GDM1 (cell line): ENCODE data around the gene TUBGCP4.
"Not testable (repeated sequence)": the region's sequence is repeated elsewhere in the genome, so short reads cannot be mapped to it uniquely, and the experiment has no call there.

Experiments used
- DNase-seq: peaks from one replicate; lab custom pipeline; 2025; lab: John Stamatoyannopoulos, UW

The TUBGCP4 gene, protein sequence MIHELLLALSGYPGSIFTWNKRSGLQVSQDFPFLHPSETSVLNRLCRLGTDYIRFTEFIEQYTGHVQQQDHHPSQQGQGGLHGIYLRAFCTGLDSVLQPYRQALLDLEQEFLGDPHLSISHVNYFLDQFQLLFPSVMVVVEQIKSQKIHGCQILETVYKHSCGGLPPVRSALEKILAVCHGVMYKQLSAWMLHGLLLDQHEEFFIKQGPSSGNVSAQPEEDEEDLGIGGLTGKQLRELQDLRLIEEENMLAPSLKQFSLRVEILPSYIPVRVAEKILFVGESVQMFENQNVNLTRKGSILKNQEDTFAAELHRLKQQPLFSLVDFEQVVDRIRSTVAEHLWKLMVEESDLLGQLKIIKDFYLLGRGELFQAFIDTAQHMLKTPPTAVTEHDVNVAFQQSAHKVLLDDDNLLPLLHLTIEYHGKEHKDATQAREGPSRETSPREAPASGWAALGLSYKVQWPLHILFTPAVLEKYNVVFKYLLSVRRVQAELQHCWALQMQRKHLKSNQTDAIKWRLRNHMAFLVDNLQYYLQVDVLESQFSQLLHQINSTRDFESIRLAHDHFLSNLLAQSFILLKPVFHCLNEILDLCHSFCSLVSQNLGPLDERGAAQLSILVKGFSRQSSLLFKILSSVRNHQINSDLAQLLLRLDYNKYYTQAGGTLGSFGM

DNA sequence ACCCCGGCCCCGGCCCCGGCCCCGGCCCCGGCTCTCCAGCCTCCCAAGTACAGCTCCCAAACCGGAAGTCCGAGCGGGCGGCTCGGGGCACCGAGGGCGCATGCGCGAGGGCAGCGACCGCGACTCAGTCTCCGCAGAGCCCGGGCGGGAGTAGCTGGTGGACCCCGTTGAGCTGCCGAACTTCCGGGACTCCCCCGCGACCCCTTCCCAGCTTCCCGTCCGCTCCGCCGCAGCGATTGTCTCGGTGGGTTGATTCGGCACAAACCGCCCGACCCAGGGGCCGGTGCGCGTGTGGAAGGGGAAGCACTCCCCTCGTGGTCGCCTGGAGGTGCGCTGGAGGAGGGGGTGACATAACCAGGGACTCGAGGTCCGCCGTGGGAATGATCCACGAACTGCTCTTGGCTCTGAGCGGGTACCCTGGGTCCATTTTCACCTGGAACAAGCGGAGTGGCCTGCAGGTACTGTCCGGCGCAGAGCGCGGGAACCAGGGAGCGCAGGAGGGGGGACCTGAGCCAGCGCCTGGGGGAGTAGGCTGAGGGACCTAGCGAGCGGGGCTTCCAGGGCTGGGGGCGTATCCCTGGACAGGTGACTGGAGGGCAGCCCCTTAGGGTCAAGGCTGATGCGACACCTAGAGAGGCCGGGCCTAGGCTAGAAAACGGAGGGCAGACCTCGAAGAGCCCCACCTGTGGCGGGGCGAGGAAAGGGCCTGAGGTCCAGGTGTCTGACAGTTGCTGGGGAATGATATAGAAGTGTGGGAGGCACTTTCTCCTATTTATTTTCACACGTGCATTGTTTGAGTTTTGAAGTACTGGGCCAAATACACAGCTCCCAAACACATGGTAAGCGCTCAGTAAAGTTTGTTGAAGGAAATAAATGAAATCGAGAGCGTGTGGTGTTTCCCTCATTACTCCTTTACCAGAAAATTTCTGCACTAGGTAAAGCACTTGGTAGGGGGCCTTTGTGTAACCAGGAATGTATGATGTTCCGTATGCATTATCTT is at the start of gene TUBGCP4, which contains the start of gene ZSCAN29:
TSS of gene TUBGCP4 (plus strand) at position 127 of the 1,000 bp plus-strand sequence. CDS start at position 381, 254 bp downstream.
TSS of gene ZSCAN29 (minus strand) at position 69 of the 1,000 bp plus-strand sequence. CDS start 1,130 bp downstream, outside the sequence.
- peak; percentile 75 for DNase-seq

DNA sequence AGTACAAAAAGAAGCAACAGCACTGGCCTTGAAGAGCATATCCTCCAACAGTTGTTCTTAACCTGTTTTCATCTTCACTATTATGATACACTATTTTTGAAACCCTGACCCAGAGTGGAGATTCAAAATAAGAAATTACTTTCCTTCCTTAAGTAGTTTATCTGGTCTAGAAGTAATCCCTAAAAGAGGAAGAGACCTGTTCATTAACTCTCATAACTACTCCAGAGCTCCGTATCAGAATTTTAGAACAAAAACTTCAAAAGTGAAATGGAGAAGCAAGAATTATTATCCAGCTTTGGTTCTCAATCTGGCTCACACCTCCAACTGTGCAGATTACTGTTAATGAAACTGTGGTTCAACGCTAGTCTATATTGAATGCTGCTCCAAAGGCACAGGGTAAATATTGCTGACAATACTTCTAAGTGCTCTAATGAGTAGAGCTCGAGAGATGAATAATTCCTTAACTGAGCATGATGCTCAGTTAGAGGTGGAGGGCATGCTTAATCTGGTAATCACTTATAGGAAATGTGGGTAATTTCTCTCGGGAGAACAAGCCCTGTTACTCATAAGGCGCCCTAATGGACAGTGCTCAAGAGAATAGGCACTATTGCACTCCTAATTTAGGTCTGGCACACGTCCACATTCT is 45.7 kb upstream of the TUBGCP4 start:
- DNase-seq: no peak

DNA sequence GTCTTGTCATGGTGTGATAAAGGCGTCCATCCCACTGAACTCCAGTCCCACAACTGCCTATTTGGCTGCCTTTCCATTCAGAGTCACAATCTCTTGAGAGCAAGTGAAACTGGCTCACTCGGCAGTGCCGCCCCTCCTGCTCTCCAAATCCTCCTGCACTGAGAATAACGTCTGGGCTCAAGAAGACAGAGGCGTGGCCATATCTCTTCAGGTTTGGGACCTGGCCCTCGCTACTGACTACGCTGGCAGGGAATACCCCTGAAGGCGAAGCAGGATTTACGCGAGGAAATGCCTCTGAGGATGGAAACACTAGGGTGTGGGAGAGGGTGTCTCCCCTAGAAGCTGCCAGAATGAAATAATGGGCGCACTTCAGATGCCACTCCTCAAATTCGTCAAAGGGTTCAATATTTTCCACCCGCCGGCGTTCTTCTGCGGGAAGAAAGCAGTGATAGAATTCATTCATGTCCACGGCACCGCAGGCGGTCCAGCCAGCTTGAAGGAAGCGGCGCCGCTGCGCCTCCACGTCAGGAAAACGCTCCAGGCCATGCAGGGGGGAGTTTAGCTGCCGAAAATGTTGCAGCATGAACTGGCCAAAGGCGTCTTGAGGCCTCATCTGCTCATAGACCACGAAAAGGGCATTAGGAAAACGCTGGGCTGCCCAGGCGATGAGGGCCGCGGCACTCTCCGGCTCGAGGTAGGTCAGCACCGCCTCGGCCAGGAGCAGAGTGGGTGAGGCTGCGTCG is 41.5 kb upstream of the TUBGCP4 start:
- no peak for DNase-seq

DNA sequence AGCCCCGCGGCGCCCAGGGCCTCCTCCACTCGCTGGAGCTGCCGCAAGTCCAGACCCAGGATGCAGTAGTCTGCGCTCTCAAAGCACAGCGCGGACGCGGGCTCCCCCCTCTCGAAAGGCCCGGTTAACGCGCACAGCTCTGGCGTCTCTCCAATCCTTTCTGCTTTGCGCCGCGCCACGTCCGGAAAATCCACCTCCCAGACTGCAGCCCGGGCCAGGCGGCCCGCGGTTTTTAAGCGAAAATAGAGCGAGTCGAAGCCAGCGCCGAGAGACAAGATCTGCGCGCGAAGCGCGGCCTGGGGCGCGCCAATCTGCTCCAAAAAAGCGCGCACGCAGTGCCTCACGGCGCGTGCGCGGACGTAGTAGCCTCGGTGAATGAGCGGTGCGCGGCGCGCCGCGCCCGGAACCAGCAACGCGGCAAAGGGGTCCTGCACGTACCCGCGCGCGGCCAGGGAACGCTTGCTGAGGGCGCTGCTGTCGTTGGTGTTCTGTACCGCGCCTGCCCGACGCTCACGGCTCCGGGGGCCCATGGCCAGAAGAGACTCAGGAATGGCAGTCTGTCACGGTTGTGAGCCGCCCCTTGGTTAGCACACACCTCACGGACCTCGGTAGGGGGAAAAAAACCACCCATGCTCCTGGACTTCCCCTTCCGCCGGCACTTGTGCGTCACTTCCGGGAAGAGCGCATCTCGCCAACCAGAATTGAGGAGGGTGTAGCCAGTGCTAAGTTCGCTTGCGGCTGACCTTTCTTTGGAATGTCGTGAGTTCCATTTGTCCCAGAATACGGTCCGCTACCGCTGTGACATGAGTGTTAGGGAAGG is 40.7 kb upstream of the TUBGCP4 start, which contains the start of gene LCMT2:
TSS of gene LCMT2 (minus strand) at position 614 of the 820 bp plus-strand sequence. CDS start at position 530, 84 bp downstream.
- DNase-seq: peak; percentile 84

DNA sequence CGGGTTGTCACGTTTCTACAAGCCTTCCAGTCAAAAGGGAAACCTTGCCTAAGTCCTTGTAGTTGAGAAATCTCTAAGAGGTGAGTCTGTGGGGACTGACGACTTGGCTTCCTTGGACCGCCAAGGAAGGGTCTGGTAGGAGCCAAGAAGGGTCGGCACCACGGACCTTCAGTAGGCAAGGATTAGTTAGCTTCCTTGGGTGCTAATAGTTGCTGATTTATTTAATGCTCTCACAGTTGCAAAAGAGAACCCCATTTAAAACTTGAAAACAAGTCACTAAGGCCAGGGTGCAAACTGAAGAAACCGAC is 40.2 kb upstream of the TUBGCP4 start:
- no peak for DNase-seq

DNA sequence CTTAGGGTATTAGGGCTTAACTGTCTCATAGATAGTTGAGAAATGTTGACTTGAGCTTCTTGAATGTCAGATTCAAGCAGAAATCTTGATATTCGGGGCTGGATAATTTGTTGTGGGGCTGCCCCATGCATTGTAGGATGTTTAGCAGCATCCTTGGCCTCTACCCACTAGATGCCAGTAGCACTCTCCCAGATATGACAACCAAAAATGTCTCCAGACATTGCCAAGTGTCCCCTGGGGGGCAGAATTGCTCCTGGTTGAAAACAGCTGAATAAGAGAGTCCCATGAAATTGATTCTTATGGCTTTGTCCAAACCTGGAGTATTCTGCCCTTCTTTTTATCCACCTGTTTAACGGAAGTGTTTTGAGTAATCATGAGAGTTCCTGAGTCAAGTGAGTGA is 24.6 kb upstream of the TUBGCP4 start:
- DNase-seq: no peak

DNA sequence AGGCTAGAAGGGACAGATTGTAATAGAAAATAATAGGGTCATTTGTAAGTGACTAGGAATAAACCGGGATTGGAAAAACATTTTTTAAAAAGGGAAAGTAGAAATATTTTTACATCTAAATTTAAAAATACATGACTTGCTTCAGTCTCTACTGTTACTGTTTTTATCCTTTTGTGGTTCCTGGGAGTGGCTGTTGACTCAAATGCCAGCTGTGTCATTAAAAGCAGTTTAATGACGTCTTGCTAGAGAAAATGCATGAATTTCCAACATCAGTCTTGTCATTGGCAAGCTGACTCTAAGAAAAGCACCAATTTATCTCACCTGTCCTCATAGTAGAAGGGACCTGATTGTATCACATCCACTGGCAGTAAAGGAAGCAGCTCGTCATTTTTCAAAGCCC is 23.8 kb upstream of the TUBGCP4 start:
- no peak for DNase-seq

DNA sequence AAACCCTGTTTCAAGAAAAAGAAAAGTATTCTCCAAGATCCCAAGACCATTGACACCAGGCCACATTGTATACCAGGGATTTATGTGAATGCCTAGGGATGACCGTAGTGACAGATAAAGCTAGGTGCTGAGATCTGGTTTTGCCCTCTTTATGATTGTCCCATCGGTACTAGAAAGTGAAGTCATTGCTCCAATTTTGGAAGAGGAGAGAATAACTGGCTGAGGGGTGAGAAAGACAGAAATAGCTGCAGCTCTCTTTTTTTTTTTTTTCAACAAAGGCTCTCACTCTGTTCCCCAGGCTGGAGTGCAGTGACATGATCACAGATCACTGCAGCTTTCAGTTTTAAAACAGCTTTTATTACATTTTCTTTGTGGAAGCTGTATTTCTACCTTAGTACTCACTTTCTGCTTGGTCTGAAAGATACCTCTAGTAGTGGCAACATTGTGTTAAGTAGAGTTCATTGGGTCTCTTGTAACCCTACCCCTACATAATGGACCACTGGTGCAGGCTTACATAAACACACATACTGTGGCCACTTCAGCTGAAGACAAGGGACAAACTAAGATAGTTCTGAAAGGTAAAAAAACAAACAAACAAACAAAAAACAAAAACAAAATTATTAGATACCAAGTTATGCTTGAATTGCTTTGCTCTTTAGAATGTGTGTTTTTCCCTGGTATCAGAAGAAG is 18.1 kb upstream of the TUBGCP4 start:
- DNase-seq: no peak

DNA sequence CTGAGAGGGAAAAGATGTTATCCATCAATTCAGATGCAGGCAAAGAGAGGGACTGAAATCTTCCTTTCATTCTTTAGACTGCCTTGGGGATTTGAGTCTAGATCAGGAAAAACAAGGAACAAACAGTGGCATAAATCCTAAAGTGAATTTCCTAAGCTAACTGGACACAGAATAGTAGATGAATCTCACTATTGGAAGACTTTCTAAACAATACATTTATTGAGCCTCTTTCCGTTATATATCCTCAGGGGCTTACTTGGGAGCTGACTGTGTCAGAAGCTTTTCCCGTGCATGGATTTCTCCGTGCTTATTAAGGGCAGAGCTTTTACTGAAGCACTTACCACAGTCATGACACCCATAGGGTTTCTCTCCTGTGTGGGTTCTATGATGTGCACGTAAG is 10.1 kb upstream of the TUBGCP4 start:
- no peak for DNase-seq

DNA sequence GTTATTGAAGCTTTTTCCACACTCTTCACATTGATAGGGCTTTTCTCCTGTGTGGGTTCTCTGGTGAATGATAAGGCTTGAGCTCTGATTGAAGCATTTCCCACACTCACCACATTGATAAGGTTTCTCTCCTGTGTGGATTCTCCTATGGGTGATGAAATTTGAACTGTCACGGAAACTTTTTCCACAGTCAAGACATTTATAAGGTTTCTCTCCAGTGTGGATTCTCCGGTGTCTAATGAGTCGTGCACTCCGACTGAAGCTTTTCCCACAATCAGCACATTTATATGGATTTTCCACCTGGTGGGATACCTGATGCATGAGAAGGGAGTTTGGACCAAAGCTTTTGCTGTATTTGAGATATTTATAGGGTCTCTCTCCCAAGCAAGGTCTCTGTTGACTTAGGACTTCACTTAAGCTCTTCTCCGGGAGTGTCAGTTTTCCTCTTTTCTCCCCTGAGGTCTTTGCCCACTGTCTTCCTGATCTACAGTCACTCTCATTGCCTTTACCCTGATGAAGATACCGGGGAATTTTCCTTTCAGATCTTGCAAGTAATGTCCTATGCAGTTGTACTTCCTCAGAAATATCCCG is 9.5 kb upstream of the TUBGCP4 start:
- no peak for DNase-seq

DNA sequence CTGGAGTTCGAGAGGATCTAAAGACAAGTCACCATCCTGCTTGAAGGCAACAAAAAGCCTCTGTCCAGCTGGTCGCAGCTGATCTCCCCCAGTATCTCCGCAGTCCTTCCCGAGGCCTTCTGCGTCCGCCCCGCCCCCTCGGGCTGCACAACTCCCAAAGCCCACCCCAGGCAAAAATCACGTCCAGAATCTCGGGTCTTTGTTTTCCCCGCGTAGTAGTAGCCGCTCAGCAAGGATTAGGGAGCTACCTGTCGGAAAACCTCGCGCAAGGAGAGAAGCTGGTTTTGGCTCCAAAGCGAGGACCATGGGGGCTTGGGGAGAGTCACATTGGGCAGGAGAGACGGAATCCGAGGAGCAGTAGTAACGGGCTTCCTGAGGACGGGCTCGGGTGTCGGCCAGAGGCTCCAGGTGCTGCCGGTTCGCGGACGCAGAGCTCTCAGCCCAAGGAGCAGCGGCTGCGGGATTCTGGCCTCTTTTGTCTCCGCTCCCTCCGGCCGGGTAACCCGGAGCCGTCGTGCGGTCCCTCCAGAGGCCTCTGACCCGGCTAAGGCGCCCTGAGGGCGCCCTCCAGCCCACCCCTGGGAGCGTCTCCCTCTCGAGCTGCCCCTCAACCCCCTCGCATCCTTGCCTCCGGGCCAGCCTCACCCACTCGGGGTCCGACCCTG is 459 bp upstream of the TUBGCP4 start:
- no peak for DNase-seq

DNA sequence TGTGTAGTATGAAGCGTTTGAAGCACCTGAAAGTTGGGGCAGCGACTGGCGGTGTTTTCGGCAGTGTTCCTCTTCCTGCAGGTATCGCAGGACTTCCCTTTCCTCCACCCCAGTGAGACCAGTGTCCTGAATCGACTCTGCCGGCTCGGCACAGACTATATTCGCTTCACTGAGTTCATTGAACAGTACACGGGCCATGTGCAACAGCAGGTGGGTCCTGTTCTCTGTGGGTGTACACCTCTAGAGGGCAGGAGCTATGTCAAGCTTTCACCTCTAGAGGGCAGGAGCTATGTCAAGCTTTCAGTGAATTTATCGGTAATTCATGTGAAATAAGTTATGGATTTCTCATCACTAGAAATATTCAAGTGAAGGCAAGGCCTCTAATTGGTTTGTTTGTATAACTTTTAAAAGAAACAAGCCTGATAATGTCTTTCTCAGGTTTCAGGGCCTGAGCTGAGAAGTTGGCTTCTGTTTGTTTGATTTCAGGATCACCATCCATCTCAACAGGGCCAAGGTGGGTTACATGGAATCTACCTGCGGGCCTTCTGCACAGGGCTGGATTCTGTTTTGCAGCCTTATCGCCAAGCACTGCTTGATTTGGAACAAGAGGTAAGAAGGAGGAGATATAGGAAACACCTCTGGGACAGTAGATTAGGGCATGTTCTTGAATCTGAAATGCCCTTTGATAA is 5.3 kb downstream of the TUBGCP4 start:
- no peak for DNase-seq

DNA sequence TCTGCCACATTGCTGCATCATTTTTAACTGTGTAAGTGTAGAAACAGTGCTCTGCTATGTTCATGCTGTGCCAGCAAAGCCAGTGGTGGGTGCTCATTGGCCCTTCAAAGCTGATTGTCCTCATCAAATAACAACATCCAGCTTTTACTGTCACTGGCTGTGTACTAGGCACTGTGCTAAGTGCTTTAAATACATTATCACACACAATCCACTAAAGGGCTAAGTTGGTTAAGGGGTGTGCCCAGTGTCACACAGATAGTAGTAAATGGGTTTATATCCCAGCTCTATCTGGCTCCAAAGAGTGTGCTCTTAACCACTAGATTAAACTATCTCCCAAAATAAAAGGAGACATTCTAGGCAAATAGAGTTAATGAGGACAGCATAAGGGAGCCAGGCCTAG is 7.7 kb downstream of the TUBGCP4 start:
- no peak for DNase-seq

DNA sequence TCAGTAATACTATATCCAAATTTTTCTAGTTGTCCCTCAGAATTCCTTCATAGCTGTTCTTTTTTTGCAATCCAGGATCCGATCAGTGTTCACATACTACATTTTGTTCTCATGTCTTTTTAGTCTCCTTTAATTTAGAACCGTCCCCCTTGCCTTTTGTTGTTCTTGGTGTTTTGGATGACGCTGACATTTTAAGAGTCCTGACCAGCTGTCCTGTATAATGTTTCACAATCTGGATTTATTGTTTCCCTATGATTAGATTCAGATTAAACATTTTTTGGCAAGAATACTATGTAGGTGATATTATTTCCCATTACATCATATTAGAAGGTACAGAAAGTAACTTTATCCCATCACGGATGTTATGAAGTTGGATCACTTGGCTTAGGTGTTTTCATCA is 11.4 kb downstream of the TUBGCP4 start:
- no peak for DNase-seq

DNA sequence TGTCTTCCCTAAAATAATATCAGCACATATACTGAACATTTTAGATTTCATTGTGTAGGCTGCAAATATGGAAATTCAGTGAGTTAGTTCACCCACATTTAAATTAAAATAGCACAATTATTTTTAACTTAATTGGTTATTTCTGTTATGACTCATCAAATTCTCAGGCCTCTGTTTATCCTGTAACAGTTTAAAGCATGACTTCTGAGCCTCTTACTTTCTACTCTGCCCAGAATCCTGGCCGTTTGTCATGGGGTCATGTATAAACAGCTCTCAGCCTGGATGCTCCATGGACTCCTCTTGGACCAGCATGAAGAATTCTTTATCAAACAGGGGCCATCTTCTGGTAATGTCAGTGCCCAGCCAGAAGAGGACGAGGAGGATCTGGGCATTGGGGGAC is 12.2 kb downstream of the TUBGCP4 start:
- no peak for DNase-seq

DNA sequence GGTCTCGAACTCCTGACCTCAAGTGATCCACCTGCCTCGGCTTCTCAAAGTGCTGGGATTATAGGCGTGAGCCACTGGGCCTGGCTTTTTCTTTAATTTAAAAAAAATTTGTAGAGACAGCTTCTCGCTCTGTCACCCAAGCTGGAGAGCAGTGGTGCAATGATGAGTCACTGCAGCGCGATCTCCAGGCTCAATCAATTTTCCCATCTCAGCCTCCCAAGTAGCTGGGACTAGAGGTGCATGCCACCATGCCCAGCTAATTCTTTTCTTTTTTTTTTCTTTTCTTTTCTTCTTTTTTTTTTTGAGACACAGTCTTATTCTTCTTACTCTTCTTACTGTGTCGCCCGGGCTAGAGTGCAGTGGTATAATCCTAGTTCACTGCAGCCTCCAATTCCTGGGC is 19.8 kb downstream of the TUBGCP4 start:
- no peak for DNase-seq

DNA sequence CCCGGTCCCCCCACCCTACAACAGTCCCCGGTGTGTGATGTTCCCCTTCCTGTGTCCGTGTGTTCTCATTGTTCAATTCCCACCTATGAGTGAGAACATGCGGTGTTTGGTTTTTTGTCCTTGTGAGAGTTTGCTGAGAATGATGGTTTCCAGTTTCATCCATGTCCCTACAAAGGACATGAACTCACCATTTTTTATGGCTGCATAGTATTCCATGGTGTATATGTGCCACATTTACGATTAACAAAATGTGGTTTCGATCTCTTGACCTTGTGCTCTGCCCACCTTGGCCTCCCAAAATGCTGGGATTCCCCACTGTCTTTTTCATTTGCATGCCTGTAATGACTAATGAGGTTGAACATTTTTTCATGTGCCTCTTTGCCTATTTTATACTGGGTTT is 22.7 kb downstream of the TUBGCP4 start:
- not testable (repeated sequence) for DNase-seq

DNA sequence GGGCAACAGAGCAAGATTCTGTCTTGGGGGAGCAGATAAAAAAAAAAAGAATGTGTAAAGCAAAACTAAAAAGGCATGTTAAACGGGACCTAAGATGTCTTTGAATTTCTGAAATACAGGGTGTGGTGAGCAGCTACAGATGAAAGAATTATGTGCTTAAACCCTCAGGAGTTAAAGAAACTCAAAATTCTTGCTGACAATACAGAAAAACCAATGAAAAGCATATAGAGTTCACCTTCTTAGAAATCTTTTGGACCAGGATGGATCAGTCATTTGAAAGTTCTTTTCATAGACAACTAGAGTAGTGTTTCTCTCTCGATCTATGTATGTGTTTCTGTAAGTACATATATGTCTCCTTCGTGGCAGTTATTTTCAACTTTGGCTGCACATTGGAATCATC is 31.4 kb downstream of the TUBGCP4 start:
- no peak for DNase-seq
